Esophagus muscularis mucosa (tissue), 4 donors: ENCODE data around the gene KIAA1755.

Source experiments
- EP300 ChIP-seq: sonication (generic); formaldehyde crosslinking; IDR thresholded peaks from one replicate; pipeline ENCODE4 v1.6.1; 2017; ENCODE audit warnings: antibody characterized with exemption
- POLR2A ChIP-seq: fragments of 450-650 bp; IDR thresholded peaks from one replicate; pipeline ENCODE4 v1.6.1; 2017; ENCODE audit warnings: antibody characterized with exemption, moderate library complexity, mild to moderate bottlenecking, low read depth
- POLR2AphosphoS5 ChIP-seq, 2 donors: sonication (generic); formaldehyde crosslinking; IDR thresholded peaks; one replicate each; pipeline ENCODE4 v1.6.1; 2017; ENCODE audit warnings: antibody characterized with exemption in 2 of 2
- TF ChIP-seq, protein P1 (sequence below), 3 experiments: fragments of 200-600 bp in 2 of 3; fragments of 450-650 bp in 1 of 3; sonication (generic) in 2 of 3; IDR thresholded peaks; one replicate each; pipeline ENCODE4 v1.5.1; 2017 to 2019; ENCODE audit warnings: antibody characterized with exemption in 3 of 3, mild to moderate bottlenecking in 2 of 3, moderate library complexity in 1 of 3

DNA sequence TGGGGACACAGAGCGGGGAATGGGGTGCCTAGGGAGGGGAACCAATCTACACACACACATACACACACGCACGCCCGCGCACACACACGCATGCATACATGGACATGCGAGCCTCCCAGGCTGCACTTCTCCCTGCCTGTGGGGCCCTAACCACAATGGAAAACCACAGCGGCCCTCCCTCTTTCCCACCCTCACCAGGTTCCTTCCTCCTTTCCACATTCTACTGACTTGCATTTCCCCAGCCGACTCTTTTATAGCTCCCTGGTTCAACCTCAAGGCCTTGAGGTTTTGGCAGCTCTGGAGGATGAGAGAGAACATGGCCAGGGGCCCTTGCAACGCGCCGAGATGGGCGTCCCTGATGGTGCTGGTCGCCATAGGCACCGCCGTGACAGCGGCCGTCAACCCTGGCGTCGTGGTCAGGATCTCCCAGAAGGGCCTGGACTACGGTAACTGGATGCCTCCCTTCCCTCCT is 43.4 kb upstream of the KIAA1755 start, which contains the start of gene BPI:
- no peak for TF ChIP-seq POLR2AphosphoS5 (IDR thresholded peaks at IDR 0.05)
- TF ChIP-seq, protein P1, sequence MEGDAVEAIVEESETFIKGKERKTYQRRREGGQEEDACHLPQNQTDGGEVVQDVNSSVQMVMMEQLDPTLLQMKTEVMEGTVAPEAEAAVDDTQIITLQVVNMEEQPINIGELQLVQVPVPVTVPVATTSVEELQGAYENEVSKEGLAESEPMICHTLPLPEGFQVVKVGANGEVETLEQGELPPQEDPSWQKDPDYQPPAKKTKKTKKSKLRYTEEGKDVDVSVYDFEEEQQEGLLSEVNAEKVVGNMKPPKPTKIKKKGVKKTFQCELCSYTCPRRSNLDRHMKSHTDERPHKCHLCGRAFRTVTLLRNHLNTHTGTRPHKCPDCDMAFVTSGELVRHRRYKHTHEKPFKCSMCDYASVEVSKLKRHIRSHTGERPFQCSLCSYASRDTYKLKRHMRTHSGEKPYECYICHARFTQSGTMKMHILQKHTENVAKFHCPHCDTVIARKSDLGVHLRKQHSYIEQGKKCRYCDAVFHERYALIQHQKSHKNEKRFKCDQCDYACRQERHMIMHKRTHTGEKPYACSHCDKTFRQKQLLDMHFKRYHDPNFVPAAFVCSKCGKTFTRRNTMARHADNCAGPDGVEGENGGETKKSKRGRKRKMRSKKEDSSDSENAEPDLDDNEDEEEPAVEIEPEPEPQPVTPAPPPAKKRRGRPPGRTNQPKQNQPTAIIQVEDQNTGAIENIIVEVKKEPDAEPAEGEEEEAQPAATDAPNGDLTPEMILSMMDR (IDR thresholded peaks at IDR 0.05), result no peak
- TF ChIP-seq POLR2A, result no peak
- no peak for TF ChIP-seq EP300
